Measurements from ENCODE around the gene SYNGAP1. TPM values are rescaled to one million over a fixed set of nuclear protein-coding genes. Genes with fewer than 3 reads are reported as not detected.
"Not testable (repeated sequence)": the region's sequence is repeated elsewhere in the genome, so short reads cannot be mapped to it uniquely, and the experiment has no call there.

Gene SYNGAP1
- total RNA-seq, 4 donors from 2014 or later: 4.9 to 37.2 (median 11.1) TPM

GRCh38 chr6:33397541-33397940 is 22.3 kb upstream of the SYNGAP1 start:
- no peak for DNase-seq
- in situ Hi-C loops (cut with MboI; ENCODE audit: low pct_ligation_motif_present in 1 of 4, low pct_unique_long_range_greater_than_20kb in 1 of 4, low sequenced_read_pairs in 3 of 4) (no loop called here), intact Hi-C loops (cut with DNase I; ENCODE audit: low total_unique reads) (no loop called here)
- Histone ChIP-seq H3K27ac (no peak overlapping the region), H3K4me1 (peaks cover 0 to 6% (median 3%) of the 10 kb centered on the region in 4 donors), H3K36me3 (no peaks in the 10 kb centered on the region), H3K4me3 (no peak overlapping the region), H3K27me3 (no peaks in the 10 kb centered on the region), H3K9me3 (no peaks in the 10 kb centered on the region)
- WGBS, 2 donors (ENCODE audit: low coverage in 1 of 2): 60 to 87% methylated on average over 1 of the region's 1 CpG
- TF ChIP-seq CTCF (IDR thresholded peaks at IDR 0.05): no peak

GRCh38 chr6:33398601-33399000 is 21.3 kb upstream of the SYNGAP1 start:
- 87 to 90% methylated on average over 3 of the region's 3 CpGs for WGBS, 2 donors (ENCODE audit: low coverage in 1 of 2)
- H3K27me3 ChIP-seq; H3K36me3 ChIP-seq; intact Hi-C loops (cut with DNase I; ENCODE audit: low total_unique reads); H3K4me1 ChIP-seq; H3K9me3 ChIP-seq; H3K27ac ChIP-seq; in situ Hi-C loops (cut with MboI; ENCODE audit: low pct_ligation_motif_present in 1 of 4, low pct_unique_long_range_greater_than_20kb in 1 of 4, low sequenced_read_pairs in 3 of 4); DNase-seq; H3K4me3 ChIP-seq: not testable (repeated sequence)

GRCh38 chr6:33399881-33400280 is 20.0 kb upstream of the SYNGAP1 start:
- in situ Hi-C loops (cut with MboI; ENCODE audit: low pct_ligation_motif_present in 1 of 4, low pct_unique_long_range_greater_than_20kb in 1 of 4, low sequenced_read_pairs in 3 of 4): loop anchor here in 1 of 4 donors (25.0 kb wide), 1 partner anchor 438 kb away; the partner anchor contains the start of genes BRD2 and HLA-DMA
- intact Hi-C loops (cut with DNase I; ENCODE audit: low total_unique reads); H3K9me3 ChIP-seq: not testable (repeated sequence)

GRCh38 chr6:33404884-33405283 is 15.0 kb upstream of the SYNGAP1 start:
- WGBS, 2 donors (ENCODE audit: low coverage in 1 of 2): 92 to 97% methylated on average over 5 to 17 of the region's 17 CpGs
- in situ Hi-C loops (cut with MboI; ENCODE audit: low pct_ligation_motif_present in 1 of 4, low pct_unique_long_range_greater_than_20kb in 1 of 4, low sequenced_read_pairs in 3 of 4): loop anchor here in 1 of 4 donors (25.0 kb wide), 1 partner anchor 443 kb away; the partner anchor contains the start of genes BRD2 and HLA-DMA
- Histone ChIP-seq H3K36me3 (no peaks in the 10 kb centered on the region), H3K27me3 (no peaks in the 10 kb centered on the region), H3K27ac (no peak overlapping the region), H3K9me3 (no peaks in the 10 kb centered on the region), H3K4me1 (peaks cover 0 to 9% (median 4%) of the 10 kb centered on the region in 4 donors), H3K4me3 (no peak overlapping the region)
- no peak for TF ChIP-seq EP300 (IDR thresholded peaks at IDR 0.05; ENCODE audit: low read depth)
- no peak for DNase-seq
- intact Hi-C loops (cut with DNase I; ENCODE audit: low total_unique reads): no loop called here

More at GRCh38 chr6:33399881-33400280, 20.0 kb upstream of the SYNGAP1 start:
- not testable (repeated sequence) for H3K27me3 ChIP-seq, H3K36me3 ChIP-seq, DNase-seq, H3K4me3 ChIP-seq, H3K27ac ChIP-seq, H3K4me1 ChIP-seq
- WGBS, 2 donors (ENCODE audit: low coverage in 1 of 2): 83 to 95% methylated on average over 1 to 6 of the region's 6 CpGs

- 86 to 100% methylated on average over 4 to 15 of the region's 15 CpGs for WGBS, 2 donors (ENCODE audit: low coverage in 1 of 2)
- intact Hi-C loops (cut with DNase I; ENCODE audit: low total_unique reads): no loop called here
- Histone ChIP-seq H3K4me1 (peaks cover 0 to 9% (median 4%) of the 10 kb centered on the region in 4 donors), H3K36me3 (no peaks in the 10 kb centered on the region), H3K27ac (no peak overlapping the region), H3K27me3 (no peaks in the 10 kb centered on the region), H3K9me3 (no peaks in the 10 kb centered on the region), H3K4me3 (no peak overlapping the region)
- no peak for DNase-seq
- no peak for TF ChIP-seq POLR2A (IDR thresholded peaks at IDR 0.05)
- in situ Hi-C loops (cut with MboI; ENCODE audit: low pct_ligation_motif_present in 1 of 4, low pct_unique_long_range_greater_than_20kb in 1 of 4, low sequenced_read_pairs in 3 of 4): loop anchor here in 1 of 4 donors (25.0 kb wide), 1 partner anchor 443 kb away; the partner anchor contains the start of genes BRD2 and HLA-DMA
Measured at GRCh38 chr6:33405386-33405940, 14.4 kb upstream of the SYNGAP1 start.

GRCh38 chr6:33406126-33406525 is 13.7 kb upstream of the SYNGAP1 start:
- intact Hi-C loops (cut with DNase I; ENCODE audit: low total_unique reads) (no loop called here), in situ Hi-C loops (cut with MboI; ENCODE audit: low pct_ligation_motif_present in 1 of 4, low pct_unique_long_range_greater_than_20kb in 1 of 4, low sequenced_read_pairs in 3 of 4) (loop anchor here in 1 of 4 donors (25.0 kb wide), 1 partner anchor 444 kb away; the partner anchor contains the start of genes BRD2 and HLA-DMA)
- Histone ChIP-seq H3K4me1 (peaks cover 0 to 9% (median 4%) of the 10 kb centered on the region in 4 donors), H3K27me3 (no peaks in the 10 kb centered on the region), H3K27ac (no peak overlapping the region), H3K4me3 (no peak overlapping the region), H3K9me3 (no peaks in the 10 kb centered on the region), H3K36me3 (no peaks in the 10 kb centered on the region)
- TF ChIP-seq POLR2A (IDR thresholded peaks at IDR 0.05) (no peak), POLR2AphosphoS5 (IDR thresholded peaks at IDR 0.05) (no peak), CTCF (IDR thresholded peaks at IDR 0.05) (no peak), EP300 (IDR thresholded peaks at IDR 0.05; ENCODE audit: low read depth) (no peak)
- no peak for DNase-seq
- WGBS, 2 donors (ENCODE audit: low coverage in 1 of 2): 93 to 96% methylated on average over 6 to 17 of the region's 17 CpGs
